Endothelial cell of umbilical vein (primary cell): Measurements from ENCODE around the gene ACTR3. TPM values are rescaled to one million over a fixed set of nuclear protein-coding genes. Genes with fewer than 3 reads are reported as not detected.

Source experiments
- BruUV-seq: library from RNA; stranded (reverse); fragments of 400-500 nt; replicated peaks from 2 replicates; lab custom pipeline; 2021; lab: Mats Ljungman, UMichigan
- CTCF ChIA-PET: fragments of 300-600, 350-600 bp; sonication (Branson Sonifier 250); formaldehyde crosslinking; loops from one replicate; lab custom pipeline; 2021; ENCODE audit warnings: antibody characterized with exemption, inconsistent platforms; lab: Charles Lee
- POLR2A ChIA-PET: fragments of 300-600, 350-600 bp; sonication (Branson Sonifier 250); formaldehyde crosslinking; loops from one replicate; lab custom pipeline; 2021; ENCODE audit warnings: antibody characterized with exemption, inconsistent platforms; lab: Charles Lee
- DNase-seq: peaks from one replicate; pipeline ENCODE4 v3.0.0-alpha.2; 2011; ENCODE audit warnings: low read depth, low spot score
- FAIRE-seq: peaks from 2 replicates; lab custom pipeline; 2011; peaks lifted over from hg19 to GRCh38; lab: Jason Lieb, UNC
- H2AFZ ChIP-seq: 2 replicates; pipeline ENCODE4 v1.6.0; 2012; ENCODE audit warnings: low read depth, low read length, control low read depth, inconsistent platforms
- H3K27ac ChIP-seq: 2 replicates; pipeline ENCODE4 v1.5.1; 2011; ENCODE audit warnings: low read depth, mild to moderate bottlenecking, control low read depth, low read length, moderate library complexity; ENCODE audit not compliant: insufficient read depth
- H3K27me3 ChIP-seq, 2 experiments: 2 replicates each; pipeline versions ENCODE4 v1.6.0 to v1.6.1; 2011; ENCODE audit warnings: low read length in 2 of 2, mixed read lengths in 1 of 2; ENCODE audit not compliant: control insufficient read depth in 2 of 2, insufficient read depth in 2 of 2
- H3K36me3 ChIP-seq, 2 experiments: 2 replicates in 1 of 2; 3 replicates in 1 of 2; pipeline ENCODE4 v1.5.1; 2011; ENCODE audit warnings: low read length in 2 of 2, mild to moderate bottlenecking in 1 of 2, moderate library complexity in 1 of 2; ENCODE audit not compliant: control insufficient read depth in 2 of 2, insufficient read depth in 2 of 2; ENCODE audit errors: extremely low read depth in 1 of 2
- H3K4me1 ChIP-seq: 3 replicates; pipeline ENCODE4 v1.5.1; 2011; ENCODE audit warnings: mild to moderate bottlenecking, low read length; ENCODE audit not compliant: control insufficient read depth, insufficient read depth; ENCODE audit errors: extremely low read depth
- H3K4me2 ChIP-seq: 2 replicates; pipeline ENCODE4 v1.6.1; 2011; ENCODE audit warnings: low read length, control low read depth, mixed read lengths; ENCODE audit not compliant: insufficient read depth
- H3K4me3 ChIP-seq, 3 experiments: fragments of 200-600 bp in 1 of 3; sonication (generic), shearing (Covaris generic) in 1 of 3; replicated peaks in 1 of 3; 2 replicates each; pipeline ENCODE4 v1.5.1; 2011 to 2016; ENCODE audit warnings: control low read depth in 3 of 3, low read length in 3 of 3, mild to moderate bottlenecking in 2 of 3, inconsistent platforms in 1 of 3, low read depth in 1 of 3, moderate library complexity in 1 of 3; ENCODE audit not compliant: insufficient read depth in 1 of 3
- H3K79me2 ChIP-seq: 2 replicates; pipeline ENCODE4 v1.6.0; 2012; ENCODE audit warnings: low read length, inconsistent platforms; ENCODE audit not compliant: control insufficient read depth, insufficient read depth
- H3K9ac ChIP-seq: replicated peaks from 2 replicates; pipeline ENCODE3; 2011; ENCODE audit warnings: low read length, control low read depth; ENCODE audit not compliant: insufficient read depth; ENCODE audit errors: extremely low read depth
- H3K9me1 ChIP-seq: replicated peaks from 3 replicates; pipeline ENCODE4 v1.6.0; 2011; ENCODE audit warnings: mild to moderate bottlenecking, low read length; ENCODE audit not compliant: control insufficient read depth, insufficient read depth; ENCODE audit errors: extremely low read depth
- H3K9me3 ChIP-seq: replicated peaks from 2 replicates; pipeline ENCODE4 v1.5.1; 2012; ENCODE audit warnings: low read length, inconsistent platforms; ENCODE audit not compliant: control insufficient read depth, insufficient read depth
- H4K20me1 ChIP-seq: replicated peaks from 2 replicates; pipeline ENCODE3; 2011; ENCODE audit warnings: mild to moderate bottlenecking, low read length; ENCODE audit not compliant: control insufficient read depth, insufficient read depth; ENCODE audit errors: extremely low read depth
- EZH2 ChIP-seq: IDR thresholded peaks from 2 replicates; pipeline ENCODE4 v1.6.1; 2012; ENCODE audit warnings: borderline replicate concordance, low read depth, mild to moderate bottlenecking, moderate library complexity, low read length, inconsistent platforms; ENCODE audit not compliant: severe bottlenecking
- FOS ChIP-seq: IDR thresholded peaks from 2 replicates; pipeline ENCODE4 v1.6.1; 2011; ENCODE audit warnings: mild to moderate bottlenecking, low read length, moderate library complexity, borderline replicate concordance; ENCODE audit not compliant: insufficient read depth
- GATA2 ChIP-seq: IDR thresholded peaks from 2 replicates; pipeline ENCODE4 v1.7.0; 2011; ENCODE audit warnings: low read depth, mild to moderate bottlenecking, moderate library complexity, mixed read lengths, low read length; ENCODE audit not compliant: insufficient read length, insufficient read depth
- JUN ChIP-seq: IDR thresholded peaks from 2 replicates; pipeline ENCODE4 v1.6.1; 2011; ENCODE audit warnings: borderline replicate concordance, low read depth; ENCODE audit not compliant: insufficient read length, insufficient read depth
- MYC ChIP-seq: IDR thresholded peaks from one replicate; pipeline ENCODE4 v1.6.1; 2011; ENCODE audit warnings: mild to moderate bottlenecking, low read depth, low read length
- POLR2A ChIP-seq: IDR thresholded peaks from 2 replicates; pipeline ENCODE4 v1.6.1; 2012; ENCODE audit warnings: low read depth, mild to moderate bottlenecking, control low read depth, low read length
- POLR2AphosphoS5 ChIP-seq: IDR thresholded peaks from 2 replicates; pipeline ENCODE4 v1.6.1; 2012; ENCODE audit warnings: low read depth, mild to moderate bottlenecking, control low read depth, low read length, moderate library complexity; ENCODE audit not compliant: insufficient read depth
- dilution Hi-C: fragments of 300-500 bp; cut with MboI; formaldehyde crosslinking; loops from one replicate; pipeline ENCODE4 v1.15.0; 2019; ENCODE audit warnings: low sequenced_read_pairs; ENCODE audit not compliant: extremely low pct_ligation_motif_present
- intact Hi-C: fragments of 100-400 bp; cut with micrococcal nuclease; formaldehyde crosslinking; loops from one replicate; pipeline ENCODE4 v1.10.0; 2022
- polyA plus RNA-seq, 4 experiments: library from polyadenylated mRNA; depleted of rRNA in 3 of 4; stranded (reverse) in 3 of 4; unstranded in 1 of 4; fragments of >200 nt; gene quantifications; 2 replicates each; pipeline versions ENCODE4 v1.2.1 to v1.2.3, GENCODE V29; 2011 to 2012; ENCODE audit warnings: missing spikeins in 1 of 4
- total RNA-seq: library from RNA; stranded (reverse); gene quantifications from 2 replicates; pipeline ENCODE4 v1.2.3, GENCODE V29; 2021
- TF ChIP-seq, protein P1 (sequence below), 2 donors: IDR thresholded peaks; 1 replicate in 1 of 2; 2 replicates in 1 of 2; pipeline ENCODE4 v1.5.1; 2011; ENCODE audit warnings: low read length in 2 of 2, mild to moderate bottlenecking in 2 of 2, moderate library complexity in 2 of 2, control low read depth in 1 of 2, inconsistent platforms in 1 of 2, low read depth in 1 of 2; ENCODE audit not compliant: insufficient read depth in 1 of 2; ENCODE audit errors: extremely low read depth in 1 of 2
- TF ChIP-seq, protein P2 (sequence below): IDR thresholded peaks from 2 replicates; pipeline ENCODE4 v1.6.1; 2011; ENCODE audit not compliant: insufficient read depth, insufficient read length

Gene ACTR3
- total and polyA plus RNA-seq, 2 donors (not counting 3 experiments of a cell fraction or from before 2014, with no cell fraction given), result 120 to 401 TPM

DNA sequence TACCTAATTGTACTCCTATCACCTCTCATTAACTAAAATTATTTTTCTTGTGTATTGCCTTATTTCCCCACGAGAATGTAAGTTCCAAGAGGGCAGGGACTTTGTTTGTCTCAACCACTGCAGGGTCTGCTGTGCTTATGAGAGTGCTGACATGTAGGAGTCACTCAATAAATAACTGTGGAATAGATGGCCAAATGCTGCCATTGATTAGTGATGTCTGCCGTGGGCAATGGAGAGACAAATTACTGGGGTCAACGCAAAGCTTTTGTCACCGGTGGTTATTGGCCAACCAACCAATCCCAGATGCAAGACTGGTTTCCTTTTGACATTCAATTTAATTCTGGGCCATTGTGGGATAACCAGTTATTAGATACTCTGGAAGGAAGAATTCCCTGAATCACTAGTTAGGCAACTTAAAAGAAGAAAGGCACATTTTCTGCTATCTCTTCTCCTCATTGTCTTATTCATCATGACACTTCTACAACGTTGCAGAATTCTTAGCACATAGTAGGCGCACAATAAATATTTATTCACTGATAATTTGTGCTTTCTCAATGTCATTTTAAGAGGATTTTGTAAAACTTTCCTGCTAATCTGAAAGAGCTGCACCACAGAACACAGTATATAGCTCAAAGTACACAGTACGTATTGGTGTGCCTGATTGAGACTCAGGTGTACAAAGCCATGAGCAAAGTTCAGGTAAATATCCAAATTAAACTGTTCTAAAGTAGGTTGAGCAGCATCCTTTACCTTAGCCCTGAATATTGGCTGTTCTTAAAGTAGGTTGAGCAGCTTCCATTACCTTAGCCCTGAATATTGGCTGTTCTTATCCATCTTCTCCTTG is 95.9 kb downstream of the ACTR3 start:
- CTCF ChIA-PET, result interaction anchor here (1.2 to 1.3 kb wide), 2 partner anchors 8 to 20 kb away, joined by 3 read pairs; no protein-coding TSS in a partner anchor
- intact Hi-C loops, result no loop called here
- POLR2A ChIA-PET, result no interaction called here

More for the DNA sequence above, 95.9 kb downstream of the ACTR3 start:
- BruUV-seq, result no TSS peak
- no peak overlapping the region for H3K27ac ChIP-seq
- FAIRE-seq (no peak), DNase-seq (no peak)
- no peaks in the 10 kb centered on the region for H3K4me1 ChIP-seq
- H3K27me3 ChIP-seq, result no peaks in the 10 kb centered on the region
- no peaks in the 10 kb centered on the region for H3K9me3 ChIP-seq
- H3K9ac ChIP-seq, result no peak overlapping the region
- no peak overlapping the region for H3K4me2 ChIP-seq
- TF ChIP-seq MYC (no peak), GATA2 (no peak), EZH2 (no peak), POLR2AphosphoS5 (no peak), POLR2A (no peak), JUN (no peak), FOS (no peak)
- TF ChIP-seq, protein P1, sequence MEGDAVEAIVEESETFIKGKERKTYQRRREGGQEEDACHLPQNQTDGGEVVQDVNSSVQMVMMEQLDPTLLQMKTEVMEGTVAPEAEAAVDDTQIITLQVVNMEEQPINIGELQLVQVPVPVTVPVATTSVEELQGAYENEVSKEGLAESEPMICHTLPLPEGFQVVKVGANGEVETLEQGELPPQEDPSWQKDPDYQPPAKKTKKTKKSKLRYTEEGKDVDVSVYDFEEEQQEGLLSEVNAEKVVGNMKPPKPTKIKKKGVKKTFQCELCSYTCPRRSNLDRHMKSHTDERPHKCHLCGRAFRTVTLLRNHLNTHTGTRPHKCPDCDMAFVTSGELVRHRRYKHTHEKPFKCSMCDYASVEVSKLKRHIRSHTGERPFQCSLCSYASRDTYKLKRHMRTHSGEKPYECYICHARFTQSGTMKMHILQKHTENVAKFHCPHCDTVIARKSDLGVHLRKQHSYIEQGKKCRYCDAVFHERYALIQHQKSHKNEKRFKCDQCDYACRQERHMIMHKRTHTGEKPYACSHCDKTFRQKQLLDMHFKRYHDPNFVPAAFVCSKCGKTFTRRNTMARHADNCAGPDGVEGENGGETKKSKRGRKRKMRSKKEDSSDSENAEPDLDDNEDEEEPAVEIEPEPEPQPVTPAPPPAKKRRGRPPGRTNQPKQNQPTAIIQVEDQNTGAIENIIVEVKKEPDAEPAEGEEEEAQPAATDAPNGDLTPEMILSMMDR (IDR thresholded peaks at IDR 0.05; ENCODE audit: extremely low read depth in 1 of 2, insufficient read depth in 1 of 2, low read depth in 1 of 2, low read length in 2 of 2), result no peak
- TF ChIP-seq, protein P2, sequence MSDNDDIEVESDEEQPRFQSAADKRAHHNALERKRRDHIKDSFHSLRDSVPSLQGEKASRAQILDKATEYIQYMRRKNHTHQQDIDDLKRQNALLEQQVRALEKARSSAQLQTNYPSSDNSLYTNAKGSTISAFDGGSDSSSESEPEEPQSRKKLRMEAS, result no peak
- no peaks in the 10 kb centered on the region for H3K79me2 ChIP-seq
- no peak overlapping the region for H3K4me3 ChIP-seq
- dilution Hi-C loops, result no loop called here
- H3K36me3 ChIP-seq, result no peaks in the 10 kb centered on the region
- H3K9me1 ChIP-seq, result no peaks in the 10 kb centered on the region
- no peak overlapping the region for H2AFZ ChIP-seq
- no peaks in the 10 kb centered on the region for H4K20me1 ChIP-seq
